Dedifferentiated amniotic fluid mesenchymal stem cell (primary cell): ENCODE data around the gene PET117.
"Not testable (repeated sequence)": the region's sequence is repeated elsewhere in the genome, so short reads cannot be mapped to it uniquely, and the experiment has no call there.

ENCODE experiments used
- DNase-seq: peaks from one replicate; pipeline ENCODE4 v3.0.0-alpha.2; 2016; ENCODE audit errors: extremely low spot score

PET117 gene

DNA sequence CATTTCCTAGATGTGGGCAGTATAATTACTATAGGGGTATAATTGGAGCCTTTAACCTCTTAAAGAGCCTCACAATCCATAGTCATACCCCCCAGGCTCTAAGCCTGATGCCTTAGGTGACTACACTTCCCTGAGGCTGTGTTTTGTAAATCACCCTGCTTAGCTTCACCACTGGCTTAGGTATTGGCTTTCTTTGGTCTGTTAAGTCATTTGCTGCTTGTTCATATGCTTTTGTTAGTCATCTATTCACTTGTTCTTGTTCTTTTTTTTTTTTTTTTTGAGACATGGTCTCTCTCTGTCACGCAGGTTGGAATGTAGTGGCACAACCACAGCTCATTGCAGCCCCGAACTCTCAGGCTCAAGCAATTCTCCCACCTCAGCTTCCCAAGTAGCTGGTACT is 26.7 kb downstream of the PET117 start:
- DNase-seq = no peak

DNA sequence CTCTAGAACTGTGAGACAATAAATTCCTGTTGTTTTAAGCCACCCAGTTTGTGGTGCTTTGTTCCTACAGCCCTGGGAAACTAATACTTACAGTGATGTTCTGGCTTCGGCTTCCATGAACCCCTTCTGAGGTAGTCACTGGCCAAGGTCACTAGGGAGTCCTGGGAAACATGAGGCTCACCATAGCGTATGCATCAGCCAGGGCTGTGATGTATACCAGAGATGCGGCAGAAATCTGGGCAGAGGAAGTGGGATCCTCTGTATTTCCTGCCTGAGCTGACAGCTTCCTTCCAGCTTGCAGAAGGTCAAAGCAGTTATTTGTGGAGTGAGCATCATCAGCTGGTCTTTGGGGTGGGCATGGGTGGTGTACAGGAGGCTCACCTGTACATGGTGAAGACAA is 27.9 kb downstream of the PET117 start:
- DNase-seq = no peak

DNA sequence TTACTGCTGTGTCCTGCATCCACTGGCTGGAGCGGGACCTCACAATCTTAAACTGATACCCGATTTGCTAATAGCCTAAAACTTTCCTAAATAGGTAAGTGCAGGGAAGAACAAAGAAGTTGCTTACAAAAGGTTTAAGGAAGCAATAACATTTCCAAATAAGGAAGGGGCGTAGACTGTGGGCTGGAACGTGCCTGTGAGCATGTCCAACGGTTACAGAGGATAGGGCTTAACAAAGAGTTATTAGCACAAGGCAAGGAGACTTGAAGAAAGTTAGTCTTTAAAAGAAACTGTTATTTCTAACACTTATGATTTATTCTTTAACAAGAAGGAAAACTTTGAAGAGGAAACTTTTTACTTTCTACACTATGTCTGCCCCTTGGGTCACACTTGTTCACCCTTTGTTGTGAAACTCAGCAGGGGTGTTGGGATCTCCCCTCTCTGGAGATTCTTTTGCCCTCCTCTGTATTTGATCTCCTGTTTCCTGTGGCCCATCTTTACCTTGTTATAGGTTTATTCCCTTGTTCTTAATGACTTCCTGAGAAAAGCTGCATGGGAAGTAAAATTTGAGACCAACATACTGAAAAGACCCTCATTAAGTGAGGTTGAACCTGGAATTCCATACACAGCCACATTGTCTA is 28.7 kb downstream of the PET117 start:
- DNase-seq = no peak

DNA sequence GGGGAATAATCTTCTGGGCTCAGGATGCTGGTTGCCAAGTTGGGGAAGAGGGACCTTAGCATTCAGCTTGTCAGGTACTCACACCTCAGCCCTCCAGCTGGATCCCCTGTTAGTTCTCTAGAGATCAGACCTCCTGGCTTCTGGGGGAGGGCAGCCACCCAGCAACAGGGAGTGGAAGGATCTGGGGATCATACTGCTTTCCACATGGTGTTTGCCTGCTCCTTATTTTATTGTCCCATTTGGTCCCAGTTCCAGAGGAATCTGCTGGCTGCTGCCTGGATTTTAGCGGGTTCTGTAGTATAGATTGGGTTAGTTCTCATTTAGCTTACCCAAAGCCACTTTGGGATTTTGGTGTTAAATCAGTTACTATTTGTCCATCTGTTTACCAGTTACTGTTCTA is 29.3 kb downstream of the PET117 start:
- no peak for DNase-seq

DNA sequence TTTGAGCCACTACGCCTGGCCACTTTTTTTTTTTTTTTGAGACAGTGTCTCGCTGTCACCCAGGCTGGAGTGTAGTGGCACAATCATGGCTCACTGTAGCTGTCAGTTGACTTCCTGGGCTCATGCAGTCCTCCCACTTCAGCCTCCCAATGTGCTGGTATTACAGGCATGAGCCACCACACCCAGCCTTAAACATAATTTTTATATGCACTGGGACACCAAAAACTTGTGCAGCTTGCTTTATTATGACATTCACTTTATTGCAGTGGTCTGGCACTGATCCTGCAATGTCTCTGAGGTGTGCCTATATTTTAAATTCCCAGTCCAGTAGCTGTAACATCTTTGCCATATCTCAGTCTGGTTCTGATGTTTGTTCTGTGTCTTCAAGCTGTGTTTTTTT is 34.7 kb downstream of the PET117 start:
- DNase-seq = no peak

DNA sequence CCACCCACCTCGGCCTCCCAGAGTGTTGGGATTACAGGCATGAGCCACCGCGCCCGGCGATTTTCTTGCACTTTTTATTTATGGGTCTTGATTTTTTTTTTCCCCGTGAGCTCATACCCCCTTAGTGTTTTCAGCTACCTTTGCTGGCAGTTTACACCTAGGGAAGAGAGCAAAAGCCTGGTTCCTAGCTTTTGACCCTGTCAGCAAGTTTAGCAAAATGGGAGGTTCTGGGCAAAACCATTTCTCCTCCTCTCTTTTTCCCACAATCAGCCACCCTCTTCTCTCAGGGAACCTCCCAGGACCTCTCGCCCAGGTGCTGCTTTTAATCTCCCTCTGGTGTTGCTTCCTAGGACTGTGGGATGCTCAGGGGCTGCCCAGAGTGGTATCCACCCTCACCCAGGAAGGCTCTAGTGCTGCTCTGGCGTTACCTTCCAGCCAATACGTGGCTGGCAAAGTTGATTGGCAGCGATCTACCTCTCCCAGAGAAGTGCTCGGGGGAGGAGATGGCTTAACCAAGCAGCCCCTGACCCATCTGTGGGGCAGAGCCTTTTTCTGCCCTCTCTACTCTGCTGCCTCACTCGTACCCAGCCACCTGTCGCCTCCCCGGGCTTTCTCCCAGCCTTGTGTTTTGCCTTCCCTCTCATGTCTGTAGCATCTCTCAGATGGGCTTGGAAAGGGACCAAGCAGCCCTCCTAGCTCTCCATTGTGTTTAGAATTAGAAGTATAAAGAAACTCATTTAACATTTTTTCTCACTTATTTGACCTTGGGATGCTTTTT is 37.4 kb downstream of the PET117 start:
- no peak for DNase-seq

DNA sequence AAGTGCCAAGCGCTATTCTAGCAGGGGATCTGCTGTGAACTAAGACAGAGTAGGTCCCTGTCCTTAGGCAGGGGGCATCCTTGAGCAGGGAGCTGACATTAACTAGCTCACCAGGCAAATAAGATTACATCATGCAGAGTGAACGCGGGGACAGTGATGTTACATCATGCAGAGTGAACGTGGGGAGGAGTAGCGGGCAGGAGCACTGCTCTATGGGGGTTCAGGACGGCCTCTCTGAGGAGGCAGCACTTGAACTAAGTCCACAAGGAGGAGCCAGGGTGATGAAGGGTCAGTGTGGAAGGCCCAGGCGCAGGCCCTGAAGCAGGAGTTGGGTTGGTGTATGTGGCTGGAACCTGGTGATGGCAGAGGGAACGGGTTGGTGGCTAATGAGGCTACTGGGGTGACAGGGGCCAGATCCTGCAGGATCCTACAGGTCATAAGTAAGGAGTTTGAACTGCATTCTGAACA is 38.7 kb downstream of the PET117 start:
- DNase-seq = no peak

DNA sequence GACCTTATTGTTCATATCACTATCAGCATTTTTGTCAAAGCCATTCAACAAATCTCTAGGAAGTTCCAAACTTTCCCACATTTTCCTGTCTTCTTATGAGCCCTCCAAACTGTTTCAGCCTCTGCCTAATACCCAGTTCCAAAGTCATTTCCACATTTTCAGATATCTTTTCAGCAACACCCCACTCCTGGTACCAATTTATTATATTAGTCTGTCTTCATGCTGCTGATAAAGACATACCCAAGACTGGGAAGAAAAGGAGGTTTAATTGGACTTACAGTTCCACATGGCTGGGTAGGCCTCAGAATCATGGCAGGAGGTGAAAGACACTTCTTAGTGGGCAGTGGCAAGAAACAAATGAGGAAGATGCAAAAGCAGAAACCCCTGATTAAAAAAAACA is 42.7 kb downstream of the PET117 start:
- DNase-seq = not testable (repeated sequence)

DNA sequence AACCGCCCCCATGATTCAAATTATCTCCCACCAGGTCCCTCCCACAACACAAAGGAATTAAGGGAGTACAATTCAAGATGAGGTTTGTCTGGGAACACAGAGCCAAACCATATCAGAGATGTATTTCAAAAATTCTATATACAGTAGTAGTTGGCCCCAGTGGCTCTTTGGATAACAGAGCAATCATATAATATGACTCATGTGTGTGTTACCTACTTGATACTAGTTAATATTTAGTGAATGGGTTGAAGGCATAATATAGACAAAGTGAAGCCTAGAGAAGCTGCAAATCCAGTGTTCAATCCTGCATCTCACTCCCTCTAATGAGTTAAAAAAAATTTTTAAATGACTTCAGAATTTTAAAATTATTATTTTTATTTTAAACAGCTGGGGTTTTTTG is 43.2 kb downstream of the PET117 start:
- DNase-seq = no peak

DNA sequence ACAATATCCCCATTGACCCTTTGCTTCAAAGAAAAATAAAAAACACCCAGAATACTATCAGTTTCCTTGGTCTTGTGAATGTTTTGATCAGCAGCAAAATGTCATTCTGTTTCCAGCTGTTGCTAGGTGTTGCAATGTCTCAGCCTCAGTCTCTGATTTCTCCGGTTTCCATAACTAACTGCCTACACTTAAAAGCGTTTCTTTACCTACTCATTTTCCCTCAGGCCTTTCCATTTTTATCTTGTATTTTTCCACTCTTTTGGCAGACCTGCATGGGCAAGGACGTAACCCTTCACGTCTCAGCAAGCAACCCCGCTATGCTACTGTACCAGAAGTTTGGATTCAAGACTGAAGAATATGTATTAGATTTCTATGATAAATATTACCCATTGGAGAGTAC is 49.4 kb downstream of the PET117 start:
- no peak for DNase-seq

DNA sequence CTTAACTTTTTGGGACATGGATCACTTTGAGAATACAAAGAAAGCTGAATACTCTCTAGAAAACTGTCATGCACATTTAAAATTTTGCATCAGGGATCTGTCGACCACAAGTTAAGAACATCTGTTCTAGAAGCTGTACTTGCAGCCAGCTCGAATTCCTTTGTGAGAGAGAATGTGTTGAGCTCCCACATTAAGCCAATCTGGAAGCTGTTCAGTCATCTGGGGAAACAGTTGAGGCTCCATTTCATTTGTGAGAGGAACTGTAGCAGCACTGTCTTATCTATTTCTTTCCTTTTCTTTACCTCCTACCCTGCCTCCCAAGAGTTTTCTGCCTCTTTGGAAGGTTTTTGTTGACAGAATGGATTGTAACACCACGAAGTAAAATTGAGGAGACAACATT is 50.8 kb downstream of the PET117 start:
- DNase-seq = no peak

DNA sequence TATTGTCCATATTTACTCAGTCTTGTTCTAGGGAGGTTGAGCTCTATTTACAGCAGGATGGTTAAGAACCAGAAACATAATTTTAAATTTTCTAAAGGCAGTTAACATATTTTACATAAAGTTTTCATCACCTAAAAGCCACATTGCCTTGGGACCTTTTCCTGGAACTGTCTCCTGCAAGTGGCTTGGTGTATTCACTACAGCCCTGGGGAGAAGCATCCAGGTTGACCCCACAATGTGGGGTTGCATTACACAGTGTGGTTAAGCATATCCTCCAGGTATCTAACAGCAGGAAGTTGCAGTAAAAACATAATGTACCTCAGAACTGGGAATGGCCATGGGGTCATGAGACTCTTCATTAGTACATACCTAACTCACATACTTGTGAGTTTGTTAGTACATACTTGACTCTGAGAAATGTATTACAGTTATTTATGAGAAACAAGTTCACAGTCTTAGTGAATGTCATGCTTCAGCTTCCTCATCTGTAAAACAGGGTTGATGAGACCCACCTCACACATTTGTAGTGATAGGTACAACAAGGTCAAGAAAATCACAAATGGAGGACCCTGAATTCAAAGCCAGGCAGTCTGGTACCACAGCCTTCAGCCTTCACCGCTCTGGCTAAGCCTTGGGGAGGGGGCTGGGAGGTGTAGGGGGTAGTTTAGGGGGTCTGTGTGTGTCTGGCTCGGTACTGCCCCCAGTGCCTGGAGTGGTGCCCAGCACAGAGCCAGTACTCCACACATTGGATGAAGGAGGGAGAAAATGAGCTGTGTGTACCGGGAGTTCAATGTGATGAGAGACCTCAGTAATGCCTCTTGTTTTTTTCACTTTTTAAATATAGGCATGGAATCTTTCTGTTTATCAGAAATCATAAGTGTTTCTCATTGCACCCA is 52.9 kb downstream of the PET117 start:
- DNase-seq = no peak

DNA sequence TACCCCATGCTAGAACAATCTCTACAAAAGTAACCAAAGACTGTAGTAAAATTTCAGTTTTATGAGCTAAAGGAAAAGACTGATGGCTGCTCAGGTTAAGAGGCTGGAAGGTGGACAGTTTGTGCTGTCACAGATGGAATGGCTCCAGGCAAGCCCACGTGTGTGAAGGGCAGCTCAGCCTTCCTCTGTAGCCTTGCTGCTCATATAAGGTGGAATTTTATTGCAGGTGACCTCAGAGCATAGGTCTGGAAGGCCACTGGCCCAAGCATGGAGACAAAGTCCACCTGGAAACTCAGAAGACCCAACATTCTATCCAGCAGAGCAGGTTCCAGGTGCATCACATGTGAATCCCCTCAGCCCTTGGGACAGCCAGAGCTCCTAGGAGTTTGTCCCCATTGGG is 53.6 kb downstream of the PET117 start:
- no peak for DNase-seq
